GM03348 (cell line): Measurements from ENCODE around the gene KANK4.
A peak's percentile ranks its signal among the peaks of the same experiment; 100 is the strongest.
"Not testable (repeated sequence)": the region's sequence is repeated elsewhere in the genome, so short reads cannot be mapped to it uniquely, and the experiment has no call there.

Experiments
- DNase-seq: peaks from one replicate; pipeline ENCODE4 v3.0.0; 2012; ENCODE audit warnings: low spot score

KANK4 gene

GRCh38 chr1:62235576-62235975 lies 83.7 kb downstream of the KANK4 start:
- DNase-seq, result no peak

- no peak for DNase-seq
Observed at GRCh38 chr1:62234688-62235087, 84.5 kb downstream of the KANK4 start.

- no peak for DNase-seq
Observed at GRCh38 chr1:62233926-62234450, 85.2 kb downstream of the KANK4 start.

- no peak for DNase-seq
Observed at GRCh38 chr1:62232871-62233278, 86.4 kb downstream of the KANK4 start.

- DNase-seq, result peak; percentile 67
Observed at GRCh38 chr1:62230718-62231117, 88.5 kb downstream of the KANK4 start.

GRCh38 chr1:62229932-62230331 lies 89.3 kb downstream of the KANK4 start:
- DNase-seq, result no peak

GRCh38 chr1:62229468-62229867 lies 89.8 kb downstream of the KANK4 start:
- DNase-seq, result no peak

GRCh38 chr1:62228883-62229187 lies 90.4 kb downstream of the KANK4 start:
- DNase-seq, result no peak

- DNase-seq, result no peak
Observed at GRCh38 chr1:62228136-62228882, 90.9 kb downstream of the KANK4 start.

- no peak for DNase-seq
Observed at GRCh38 chr1:62227496-62227895, 91.7 kb downstream of the KANK4 start.

- no peak for DNase-seq
Observed at GRCh38 chr1:62224182-62224581, 95.1 kb downstream of the KANK4 start.

GRCh38 chr1:62222321-62222720 lies 96.9 kb downstream of the KANK4 start:
- no peak for DNase-seq

- DNase-seq, result no peak
Observed at GRCh38 chr1:62221171-62221570, 98.1 kb downstream of the KANK4 start.

- DNase-seq, result not testable (repeated sequence)
Observed at GRCh38 chr1:62220456-62220855, 98.8 kb downstream of the KANK4 start.

GRCh38 chr1:62218604-62219003 lies 100.6 kb downstream of the KANK4 start:
- no peak for DNase-seq

GRCh38 chr1:62213075-62213914 lies 105.9 kb downstream of the KANK4 start:
- no peak for DNase-seq

GRCh38 chr1:62212411-62212810 lies 106.8 kb downstream of the KANK4 start:
- no peak for DNase-seq

- DNase-seq, result no peak
Observed at GRCh38 chr1:62210960-62211359, 108.3 kb downstream of the KANK4 start.

- no peak for DNase-seq
Observed at GRCh38 chr1:62209931-62210595, 109.2 kb downstream of the KANK4 start.

GRCh38 chr1:62208970-62209369 lies 110.3 kb downstream of the KANK4 start:
- no peak for DNase-seq

GRCh38 chr1:62208087-62208486 lies 111.1 kb downstream of the KANK4 start:
- no peak for DNase-seq

GRCh38 chr1:62207187-62207586 lies 112.0 kb downstream of the KANK4 start:
- no peak for DNase-seq

- DNase-seq, result peak; percentile 15
Observed at GRCh38 chr1:62198781-62199125, 120.5 kb downstream of the KANK4 start.
